ENCODE data around the gene MAT2A. TPM values are rescaled to one million over a fixed set of nuclear protein-coding genes. Genes with fewer than 3 reads are reported as not detected.

The MAT2A gene
- total RNA-seq, 4 donors from 2014 or later, result 66.2 to 185 (median 142) TPM

- in situ Hi-C loops (cut with MboI; ENCODE audit: low pct_ligation_motif_present in 1 of 4, low pct_unique_long_range_greater_than_20kb in 1 of 4, low sequenced_read_pairs in 3 of 4) (no loop called here), intact Hi-C loops (cut with DNase I; ENCODE audit: low total_unique reads) (no loop called here)
- H3K36me3 ChIP-seq, result no peaks in the 10 kb centered on the region
- DNase-seq, result no peak
- no peaks in the 10 kb centered on the region for H3K9me3 ChIP-seq
- H3K27ac ChIP-seq, result peak overlapping the region in 2 of 4 donors; percentile 81 to 95
- no peaks in the 10 kb centered on the region for H3K27me3 ChIP-seq
- peaks cover 18 to 54% (median 34%) of the 10 kb centered on the region in 4 donors for H3K4me1 ChIP-seq
- 90% methylated on average over 3 of the region's 3 CpGs; no CpG with 5 or more reads in 1 of the 2 donors for WGBS, 2 donors (ENCODE audit: low coverage in 1 of 2)
- TF ChIP-seq, protein P1, sequence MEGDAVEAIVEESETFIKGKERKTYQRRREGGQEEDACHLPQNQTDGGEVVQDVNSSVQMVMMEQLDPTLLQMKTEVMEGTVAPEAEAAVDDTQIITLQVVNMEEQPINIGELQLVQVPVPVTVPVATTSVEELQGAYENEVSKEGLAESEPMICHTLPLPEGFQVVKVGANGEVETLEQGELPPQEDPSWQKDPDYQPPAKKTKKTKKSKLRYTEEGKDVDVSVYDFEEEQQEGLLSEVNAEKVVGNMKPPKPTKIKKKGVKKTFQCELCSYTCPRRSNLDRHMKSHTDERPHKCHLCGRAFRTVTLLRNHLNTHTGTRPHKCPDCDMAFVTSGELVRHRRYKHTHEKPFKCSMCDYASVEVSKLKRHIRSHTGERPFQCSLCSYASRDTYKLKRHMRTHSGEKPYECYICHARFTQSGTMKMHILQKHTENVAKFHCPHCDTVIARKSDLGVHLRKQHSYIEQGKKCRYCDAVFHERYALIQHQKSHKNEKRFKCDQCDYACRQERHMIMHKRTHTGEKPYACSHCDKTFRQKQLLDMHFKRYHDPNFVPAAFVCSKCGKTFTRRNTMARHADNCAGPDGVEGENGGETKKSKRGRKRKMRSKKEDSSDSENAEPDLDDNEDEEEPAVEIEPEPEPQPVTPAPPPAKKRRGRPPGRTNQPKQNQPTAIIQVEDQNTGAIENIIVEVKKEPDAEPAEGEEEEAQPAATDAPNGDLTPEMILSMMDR (IDR thresholded peaks at IDR 0.05), result no peak
- TF ChIP-seq POLR2AphosphoS5 (IDR thresholded peaks at IDR 0.05) (no peak), POLR2A (IDR thresholded peaks at IDR 0.05) (no peak), EP300 (IDR thresholded peaks at IDR 0.05; ENCODE audit: low read depth) (no peak)
- no peak overlapping the region for H3K4me3 ChIP-seq
Observed at GRCh38 chr2:85580206-85580605, 41.2 kb downstream of the MAT2A start.

DNA sequence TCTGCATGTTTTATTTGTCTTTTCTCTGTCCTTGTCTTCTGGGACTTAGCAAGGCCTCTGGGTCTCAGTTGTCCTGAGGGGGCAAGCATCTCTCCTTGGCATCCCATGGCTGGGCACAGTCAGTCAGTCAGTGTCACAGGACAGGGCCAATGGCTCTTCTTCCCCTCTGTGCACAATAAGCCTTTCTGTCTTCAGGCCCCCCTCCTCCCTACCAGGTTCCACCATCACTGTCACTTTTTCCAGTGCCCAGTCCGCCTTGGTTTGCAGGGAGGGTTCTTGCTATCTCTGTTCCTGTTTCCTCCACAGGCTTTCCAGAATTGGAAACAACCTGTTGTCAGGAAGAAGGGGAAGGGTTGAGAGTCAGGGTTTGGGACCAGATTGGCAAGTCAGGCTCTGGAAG lies 43.5 kb downstream of the MAT2A start:
- in situ Hi-C loops (cut with MboI; ENCODE audit: low pct_ligation_motif_present in 1 of 4, low pct_unique_long_range_greater_than_20kb in 1 of 4, low sequenced_read_pairs in 3 of 4) (no loop called here), intact Hi-C loops (cut with DNase I; ENCODE audit: low total_unique reads) (no loop called here)
- H3K36me3 ChIP-seq, result no peaks in the 10 kb centered on the region
- H3K27me3 ChIP-seq, result no peaks in the 10 kb centered on the region
- TF ChIP-seq, protein P1 (IDR thresholded peaks at IDR 0.05), result no peak
- TF ChIP-seq POLR2A (IDR thresholded peaks at IDR 0.05) (no peak), POLR2AphosphoS5 (IDR thresholded peaks at IDR 0.05) (no peak), EP300 (IDR thresholded peaks at IDR 0.05; ENCODE audit: low read depth) (no peak)
- no peak overlapping the region for H3K4me3 ChIP-seq
- H3K4me1 ChIP-seq, result peaks cover 23 to 55% (median 39%) of the 10 kb centered on the region in 4 donors
- 72% methylated on average over 1 of the region's 1 CpG; no CpG with 5 or more reads in 1 of the 2 donors for WGBS, 2 donors (ENCODE audit: low coverage in 1 of 2)
- DNase-seq, result no peak
- H3K27ac ChIP-seq, result no peak overlapping the region
- H3K9me3 ChIP-seq, result no peaks in the 10 kb centered on the region

GRCh38 chr2:85583667-85584353 lies 44.8 kb downstream of the MAT2A start:
- DNase-seq, result no peak
- H3K36me3 ChIP-seq, result no peaks in the 10 kb centered on the region
- peak overlapping the region; percentile 30 to 57 (median 46) for H3K4me3 ChIP-seq
- H3K27ac ChIP-seq, result peak overlapping the region; percentile 85 to 90 (median 86)
- no peaks in the 10 kb centered on the region for H3K9me3 ChIP-seq
- in situ Hi-C loops (cut with MboI; ENCODE audit: low pct_ligation_motif_present in 1 of 4, low pct_unique_long_range_greater_than_20kb in 1 of 4, low sequenced_read_pairs in 3 of 4) (no loop called here), intact Hi-C loops (cut with DNase I; ENCODE audit: low total_unique reads) (no loop called here)
- WGBS, 2 donors (ENCODE audit: low coverage in 1 of 2), result 62 to 79% methylated on average over 2 to 13 of the region's 16 CpGs
- TF ChIP-seq POLR2A (IDR thresholded peaks at IDR 0.05) (no peak), POLR2AphosphoS5 (IDR thresholded peaks at IDR 0.05) (no peak), EP300 (IDR thresholded peaks at IDR 0.05; ENCODE audit: low read depth) (no peak)
- TF ChIP-seq, protein P1 (IDR thresholded peaks at IDR 0.05), result no peak
- H3K27me3 ChIP-seq, result no peaks in the 10 kb centered on the region
- peaks cover 23 to 57% (median 35%) of the 10 kb centered on the region in 4 donors for H3K4me1 ChIP-seq

GRCh38 chr2:85584354-85584856 lies 45.4 kb downstream of the MAT2A start, which contains the start of gene VAMP5:
Gene VAMP5 (plus strand): TSS chr2:85584431. CDS start chr2:85584491, 60 bp downstream.
- Histone ChIP-seq H3K4me1 (peaks cover 22 to 57% (median 29%) of the 10 kb centered on the region in 4 donors), H3K27me3 (no peaks in the 10 kb centered on the region), H3K4me3 (peak within 1 kb of the TSS; percentile 30 to 57 (median 46)), H3K27ac (peak within 1 kb of the TSS; percentile 85 to 90 (median 86)), H3K9me3 (no peaks in the 10 kb centered on the region), H3K36me3 (no peaks in the 10 kb centered on the region)
- peak; percentile 51 for DNase-seq
- in situ Hi-C loops (cut with MboI; ENCODE audit: low pct_ligation_motif_present in 1 of 4, low pct_unique_long_range_greater_than_20kb in 1 of 4, low sequenced_read_pairs in 3 of 4) (no loop called here), intact Hi-C loops (cut with DNase I; ENCODE audit: low total_unique reads) (no loop called here)
- TF ChIP-seq POLR2A (IDR thresholded peaks at IDR 0.05) (peak; percentile 14), POLR2AphosphoS5 (IDR thresholded peaks at IDR 0.05) (peak in 2 of 3 donors; percentile 27 to 61), EP300 (IDR thresholded peaks at IDR 0.05; ENCODE audit: low read depth) (no peak)
- TF ChIP-seq, protein P1 (IDR thresholded peaks at IDR 0.05), result no peak
- 58% methylated on average over 36 of the region's 52 CpGs; no CpG with 5 or more reads in 1 of the 2 donors for WGBS, 2 donors (ENCODE audit: low coverage in 1 of 2)
